ENCODE measurements around the gene CALM1. TPM values are rescaled to one million over a fixed set of nuclear protein-coding genes. Genes with fewer than 3 reads are reported as not detected.
A peak's percentile ranks its signal among the peaks of the same experiment; 100 is the strongest.

Gene CALM1
- total RNA-seq, 1 donor from 2014 or later = 575 TPM

- intact Hi-C loops (cut with DNase I) = no loop called here
- DNase-seq = no peak
Measured at GRCh38 chr14:90400904-90401561, 4.2 kb downstream of the CALM1 start.

DNA sequence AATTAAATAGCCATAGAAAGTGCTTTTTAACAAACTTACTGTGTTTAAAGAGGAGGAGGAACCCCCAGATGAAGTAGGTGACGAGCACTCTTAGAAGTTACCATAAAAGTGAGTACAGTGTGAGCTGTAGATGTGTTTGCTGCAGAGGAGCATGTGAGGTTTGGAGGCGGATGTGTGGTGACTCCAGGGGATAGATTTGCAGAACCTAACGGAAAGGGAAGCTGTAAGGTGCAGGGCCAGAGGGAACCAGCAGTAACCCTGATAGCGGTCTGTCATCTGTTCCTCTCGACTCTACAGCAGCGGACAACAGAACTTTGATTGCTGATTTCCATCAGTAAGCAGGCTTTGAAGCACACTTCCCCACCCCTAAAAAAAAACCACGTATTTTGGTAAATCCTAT lies 5.2 kb downstream of the CALM1 start:
- ATAC-seq (ENCODE audit: poor library complexity) (no peak), DNase-seq (no peak)
- intact Hi-C loops (cut with DNase I) = no loop called here

More at GRCh38 chr14:90400904-90401561, 4.2 kb downstream of the CALM1 start:
- no peak for ATAC-seq (ENCODE audit: poor library complexity)

DNA sequence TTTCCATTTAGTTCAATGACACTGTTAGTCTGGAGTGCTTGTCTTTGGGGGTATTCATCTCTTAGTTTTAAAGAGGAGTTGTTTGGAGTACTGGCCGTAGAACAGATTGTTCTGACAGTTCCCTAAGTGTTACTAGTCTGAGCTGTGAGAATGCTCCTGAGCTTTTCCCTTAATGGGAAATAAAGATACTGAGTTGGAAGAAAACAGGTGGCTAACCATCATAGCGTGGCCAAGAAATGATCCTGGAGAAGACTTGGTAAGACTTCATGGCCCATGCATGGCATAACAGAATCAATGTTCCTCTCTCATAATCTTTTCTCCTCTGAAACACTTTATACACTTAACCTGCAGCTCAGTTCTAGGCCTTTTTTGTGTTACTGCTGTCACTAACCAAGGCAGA lies 6.2 kb downstream of the CALM1 start:
- ATAC-seq (ENCODE audit: poor library complexity) (no peak), DNase-seq (no peak)
- intact Hi-C loops (cut with DNase I) = no loop called here

DNA sequence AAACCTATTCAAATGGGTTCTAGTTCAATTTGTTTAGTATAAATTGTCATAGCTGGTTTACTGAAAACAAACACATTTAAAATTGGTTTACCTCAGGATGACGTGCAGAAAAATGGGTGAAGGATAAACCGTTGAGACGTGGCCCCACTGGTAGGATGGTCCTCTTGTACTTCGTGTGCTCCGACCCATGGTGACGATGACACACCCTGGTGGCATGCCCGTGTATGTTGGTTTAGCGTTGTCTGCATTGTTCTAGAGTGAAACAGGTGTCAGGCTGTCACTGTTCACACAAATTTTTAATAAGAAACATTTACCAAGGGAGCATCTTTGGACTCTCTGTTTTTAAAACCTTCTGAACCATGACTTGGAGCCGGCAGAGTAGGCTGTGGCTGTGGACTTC lies 8.3 kb downstream of the CALM1 start:
- no peak for DNase-seq
- intact Hi-C loops (cut with DNase I) = no loop called here
- ATAC-seq (ENCODE audit: poor library complexity) = no peak

DNA sequence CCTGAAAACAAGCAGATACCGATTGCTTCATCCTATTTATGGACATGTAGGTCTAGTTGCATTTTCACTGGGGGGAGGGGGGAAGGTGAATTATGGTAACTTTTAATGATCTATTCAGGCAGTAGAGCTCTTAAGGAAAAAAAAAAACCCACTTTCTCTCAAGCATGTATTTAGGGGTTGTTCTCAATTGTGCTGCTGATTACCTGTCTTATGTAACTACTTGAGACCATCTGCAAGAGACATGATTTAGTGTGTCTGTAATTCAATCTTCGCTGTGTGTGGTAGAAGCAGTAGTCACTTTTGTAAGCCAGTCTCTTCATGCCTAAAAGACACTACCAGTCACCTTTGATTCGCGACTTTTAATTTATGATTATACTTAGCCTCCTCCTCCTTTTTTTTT lies 8.9 kb downstream of the CALM1 start:
- no peak for ATAC-seq (ENCODE audit: poor library complexity)
- intact Hi-C loops (cut with DNase I) = no loop called here
- no peak for DNase-seq

DNA sequence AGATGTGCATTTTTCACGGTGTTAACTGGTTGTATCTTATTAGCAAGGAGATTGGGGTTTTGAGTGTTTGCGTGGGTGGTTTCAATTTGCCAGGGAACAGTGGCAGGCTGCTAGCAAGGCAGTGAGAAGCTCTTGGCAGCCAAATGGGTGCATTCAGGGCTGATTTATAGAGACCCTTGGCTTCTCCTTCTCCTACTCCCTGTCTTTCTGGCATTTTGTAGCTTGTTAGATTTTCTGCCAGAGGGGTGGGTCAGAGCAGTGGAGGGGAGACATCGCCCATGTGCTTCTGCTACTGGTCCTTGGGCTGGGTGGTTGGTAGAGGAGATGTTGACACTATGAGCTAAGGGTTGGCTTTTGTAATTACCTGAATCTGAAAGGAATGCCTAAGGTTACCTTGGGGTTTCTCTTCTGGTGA lies 9.6 kb downstream of the CALM1 start:
- ATAC-seq (ENCODE audit: poor library complexity) (no peak), DNase-seq (no peak)
- intact Hi-C loops (cut with DNase I) = no loop called here

DNA sequence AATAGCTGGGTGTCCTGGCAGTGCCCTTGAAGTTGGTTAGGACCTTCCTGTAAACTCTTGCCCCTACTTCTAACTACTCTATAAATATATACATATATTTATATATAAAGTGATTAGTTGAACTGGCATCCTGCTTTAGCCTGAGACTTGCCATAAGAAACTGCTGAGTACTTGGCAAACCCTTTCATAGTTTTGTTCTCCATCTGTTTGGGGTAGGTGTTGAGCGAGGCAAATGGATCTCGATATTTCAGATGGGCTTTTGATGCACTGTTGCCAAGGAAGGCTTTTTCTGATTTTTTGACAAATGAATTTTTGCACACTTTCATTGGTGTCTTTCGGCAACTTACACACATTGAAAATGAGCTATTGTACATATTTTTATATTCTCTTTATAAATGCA lies 10.4 kb downstream of the CALM1 start:
- no peak for ATAC-seq (ENCODE audit: poor library complexity)
- intact Hi-C loops (cut with DNase I) = no loop called here
- DNase-seq = no peak

GRCh38 chr14:90408713-90409112 lies 11.9 kb downstream of the CALM1 start:
- ATAC-seq (ENCODE audit: poor library complexity) (peak; percentile 28), DNase-seq (no peak)
- intact Hi-C loops (cut with DNase I) = no loop called here

DNA sequence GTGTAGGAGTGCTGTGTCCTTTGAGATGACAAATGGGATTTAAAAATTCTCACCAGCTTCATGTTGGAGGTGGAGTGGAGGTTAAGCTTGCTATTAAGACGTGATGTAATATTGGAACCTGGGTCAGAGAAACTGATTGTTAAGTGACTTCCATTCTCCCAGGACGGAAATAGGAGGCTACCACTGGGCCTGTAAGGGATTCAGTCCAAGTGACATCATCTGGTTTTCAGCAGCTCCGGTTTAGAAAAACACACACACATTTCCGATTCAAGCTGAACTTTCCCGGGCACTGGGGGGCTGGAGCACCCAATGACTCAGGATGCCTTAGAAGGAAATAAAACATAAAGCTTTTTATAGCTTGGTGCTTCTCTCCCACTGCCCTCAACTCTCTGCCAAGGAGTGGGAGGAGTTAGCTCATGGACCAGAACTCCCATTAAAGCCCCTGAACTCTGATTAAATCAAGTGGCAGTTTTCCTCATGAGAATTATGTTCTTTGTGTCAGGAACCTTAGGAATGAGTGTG lies 12.4 kb downstream of the CALM1 start:
- intact Hi-C loops (cut with DNase I) = no loop called here
- ATAC-seq (ENCODE audit: poor library complexity) = peak; percentile 70

GRCh38 chr14:90412058-90412457 lies 15.2 kb downstream of the CALM1 start:
- ATAC-seq (ENCODE audit: poor library complexity) (no peak), DNase-seq (no peak)
- intact Hi-C loops (cut with DNase I) = no loop called here

More for the DNA sequence above, 12.4 kb downstream of the CALM1 start:
- peak; percentile 63 for DNase-seq

- intact Hi-C loops (cut with DNase I) = no loop called here
- ATAC-seq (ENCODE audit: poor library complexity) (no peak), DNase-seq (no peak)
Measured at GRCh38 chr14:90416720-90417119, 19.9 kb downstream of the CALM1 start.

DNA sequence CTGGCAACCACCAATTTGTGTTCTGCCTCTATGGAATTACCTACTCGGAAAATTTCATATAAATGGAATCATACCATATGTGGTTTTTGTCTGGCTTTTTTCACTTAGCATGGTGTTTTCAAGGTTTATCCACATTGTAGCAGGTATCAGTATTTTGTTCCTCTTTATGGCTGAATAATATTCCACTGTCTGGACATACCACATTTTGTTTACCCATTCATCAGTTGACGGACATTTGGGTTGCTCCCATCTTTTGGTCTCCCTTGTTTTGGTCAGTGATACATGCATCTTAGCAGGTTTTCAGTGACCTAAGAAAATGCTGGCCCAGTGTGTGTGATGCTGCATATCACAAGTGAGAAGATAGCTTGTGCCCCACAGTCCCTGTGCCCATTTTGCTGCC lies 21.2 kb downstream of the CALM1 start:
- intact Hi-C loops (cut with DNase I) = no loop called here
- no peak for DNase-seq
- no peak for ATAC-seq (ENCODE audit: poor library complexity)

DNA sequence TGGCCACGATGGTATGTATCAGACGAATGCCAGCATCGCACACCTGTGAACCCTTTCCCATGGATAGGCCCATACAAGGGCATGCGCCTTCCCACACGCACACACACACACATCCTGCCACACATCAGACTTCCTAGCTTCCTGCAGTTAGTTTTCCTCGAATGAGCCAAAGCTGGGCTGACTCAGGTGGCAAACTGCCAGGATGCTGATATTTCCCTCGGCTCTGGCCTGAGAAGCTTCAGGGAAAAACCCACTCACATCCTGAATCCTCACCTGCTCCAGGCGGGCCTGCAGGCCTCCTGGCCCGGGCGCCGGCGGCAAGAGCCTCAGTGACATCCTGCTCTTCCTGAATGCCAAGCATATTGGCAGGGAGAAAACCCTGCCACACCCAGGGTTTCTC lies 22.4 kb downstream of the CALM1 start:
- DNase-seq (peak; percentile 75), ATAC-seq (ENCODE audit: poor library complexity) (peak; percentile 82)
- intact Hi-C loops (cut with DNase I) = no loop called here

- ATAC-seq (ENCODE audit: poor library complexity) = no peak
- DNase-seq = no peak
- intact Hi-C loops (cut with DNase I) = no loop called here
Measured at GRCh38 chr14:90421001-90421631, 24.3 kb downstream of the CALM1 start.

DNA sequence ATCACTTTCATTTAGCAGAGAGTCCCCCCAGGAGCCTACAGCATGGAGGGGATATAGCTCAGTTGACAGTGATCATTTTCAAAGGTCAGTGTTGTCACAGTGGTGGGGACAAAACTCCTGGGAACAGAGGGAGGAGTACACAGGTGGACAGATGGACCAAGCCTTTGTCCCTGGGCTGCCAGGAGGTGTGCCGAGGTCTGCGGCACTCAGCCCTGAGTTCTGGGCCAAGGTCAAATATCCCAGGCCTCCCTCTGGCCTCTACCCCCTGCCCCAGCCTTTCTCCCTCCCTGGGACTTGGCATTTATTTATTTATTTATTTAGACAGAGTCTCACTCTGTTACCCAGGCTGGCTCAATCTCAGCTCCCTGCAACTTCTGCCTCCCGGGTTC lies 24.8 kb downstream of the CALM1 start:
- ATAC-seq (ENCODE audit: poor library complexity) (no peak), DNase-seq (no peak)
- intact Hi-C loops (cut with DNase I) = no loop called here

- intact Hi-C loops (cut with DNase I) = no loop called here
- ATAC-seq (ENCODE audit: poor library complexity) (no peak), DNase-seq (no peak)
Measured at GRCh38 chr14:90423166-90423565, 26.3 kb downstream of the CALM1 start.

DNA sequence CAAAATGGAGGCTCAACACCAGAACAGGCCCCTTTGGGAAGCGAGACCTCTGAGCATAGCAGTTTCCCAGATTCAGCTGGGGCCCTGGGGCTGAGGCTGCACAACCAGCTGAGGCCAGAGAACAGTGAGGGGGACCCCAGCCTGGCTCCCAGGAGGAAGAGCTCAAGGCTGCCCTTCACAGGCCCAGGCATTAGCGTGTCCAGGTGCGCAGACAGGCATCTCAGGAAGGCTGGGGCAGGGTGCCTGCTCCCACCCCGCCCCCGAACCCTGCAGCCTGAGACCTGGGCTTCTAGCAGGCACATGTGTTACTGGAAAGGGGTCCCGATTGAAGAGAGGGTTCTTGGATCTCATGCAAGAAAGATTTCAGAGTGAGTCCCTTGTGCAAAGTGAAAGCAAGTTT lies 27.2 kb downstream of the CALM1 start:
- no peak for ATAC-seq (ENCODE audit: poor library complexity)
- intact Hi-C loops (cut with DNase I) = no loop called here

DNA sequence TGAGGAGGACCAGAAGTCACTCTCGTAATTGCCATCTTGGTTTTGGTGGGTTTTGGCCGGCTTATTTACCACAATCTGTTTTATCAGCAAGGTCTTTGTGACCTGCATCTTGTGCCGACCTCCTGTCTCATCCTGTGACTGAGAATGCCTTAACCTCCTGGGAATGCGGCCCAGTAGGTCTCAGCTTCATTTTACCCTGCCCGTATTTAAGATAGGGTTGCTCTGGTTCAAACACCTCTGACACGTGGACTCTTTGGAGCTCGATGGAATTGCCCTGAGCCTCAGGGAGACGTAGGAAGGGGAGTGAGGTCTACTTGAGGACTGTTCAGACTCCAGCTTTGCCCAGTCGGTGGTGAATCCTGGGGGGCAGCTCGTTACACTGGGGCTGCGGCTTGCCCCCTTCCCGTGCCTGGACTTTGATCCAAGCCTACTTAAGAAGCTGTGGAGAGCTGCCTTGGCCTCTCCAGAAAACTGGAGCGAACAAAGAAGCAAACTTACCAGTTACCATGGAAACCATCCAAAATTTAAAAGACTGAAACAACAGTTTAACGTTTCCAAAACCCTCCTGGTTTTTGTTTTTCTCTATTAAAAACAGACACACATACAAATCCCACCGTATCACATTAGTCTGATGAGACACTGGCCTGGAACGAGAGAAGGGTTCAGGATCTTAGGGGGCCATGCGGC lies 28.0 kb downstream of the CALM1 start:
- intact Hi-C loops (cut with DNase I) = no loop called here
- ATAC-seq (ENCODE audit: poor library complexity) (no peak), DNase-seq (no peak)

More for the DNA sequence above, 27.2 kb downstream of the CALM1 start:
- DNase-seq = no peak

- DNase-seq (no peak), ATAC-seq (ENCODE audit: poor library complexity) (no peak)
- intact Hi-C loops (cut with DNase I) = no loop called here
Measured at GRCh38 chr14:90425373-90425879, 28.6 kb downstream of the CALM1 start.
